ENCODE measurements around the gene RSBN1L. TPM values are rescaled to one million over a fixed set of nuclear protein-coding genes. Genes with fewer than 3 reads are reported as not detected.

RSBN1L gene
- total RNA-seq, 1 experiment from 2014 or later = 33.7 TPM

DNA sequence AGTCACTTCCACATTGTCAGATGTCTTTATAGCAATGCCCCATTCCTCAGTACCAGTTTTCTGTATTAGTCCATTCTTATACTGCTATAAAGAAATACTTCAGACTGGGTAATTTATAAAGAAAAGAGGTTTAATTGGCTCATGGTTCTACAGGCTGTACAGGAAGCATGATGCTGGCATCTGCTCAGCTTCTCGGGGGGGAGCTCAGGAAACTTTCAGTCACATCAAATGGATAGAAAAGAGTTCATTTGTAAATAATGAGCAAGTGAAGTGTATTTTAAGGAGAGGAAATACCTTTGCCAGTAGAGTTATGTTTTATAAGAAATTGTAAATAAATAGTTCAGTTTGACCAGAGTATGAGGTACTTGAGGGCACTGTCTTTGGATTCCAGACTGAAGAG is 51.5 kb downstream of the RSBN1L start:
- no peak overlapping the region for H3K27ac ChIP-seq (ENCODE audit: low read length)
- peaks cover 89% of the 10 kb centered on the region for H3K79me2 ChIP-seq (ENCODE audit: low read length)
- DNase-seq = no peak
- no peak overlapping the region for H3K4me2 ChIP-seq (ENCODE audit: low read depth, low read length, poor library complexity, severe bottlenecking)
- H3K27me3 ChIP-seq (ENCODE audit: low read length) = no peaks in the 10 kb centered on the region
- no peak overlapping the region for H3K9ac ChIP-seq (ENCODE audit: low read length)
- H3K9me3 ChIP-seq (ENCODE audit: low read length) = no peaks in the 10 kb centered on the region
- no peak overlapping the region for H3K4me3 ChIP-seq (ENCODE audit: low read length)
- H2AFZ ChIP-seq (ENCODE audit: low read length) = no peak overlapping the region
- H4K20me1 ChIP-seq (ENCODE audit: insufficient read depth, low read depth, low read length) = no peaks in the 10 kb centered on the region
- peaks cover 8% of the 10 kb centered on the region for H3K36me3 ChIP-seq (ENCODE audit: insufficient read depth, low read length)
- no peaks in the 10 kb centered on the region for H3K9me2 ChIP-seq (replicated peaks; ENCODE audit: insufficient read depth, low read length)
- no peaks in the 10 kb centered on the region for H3K4me1 ChIP-seq (ENCODE audit: low read length)

DNA sequence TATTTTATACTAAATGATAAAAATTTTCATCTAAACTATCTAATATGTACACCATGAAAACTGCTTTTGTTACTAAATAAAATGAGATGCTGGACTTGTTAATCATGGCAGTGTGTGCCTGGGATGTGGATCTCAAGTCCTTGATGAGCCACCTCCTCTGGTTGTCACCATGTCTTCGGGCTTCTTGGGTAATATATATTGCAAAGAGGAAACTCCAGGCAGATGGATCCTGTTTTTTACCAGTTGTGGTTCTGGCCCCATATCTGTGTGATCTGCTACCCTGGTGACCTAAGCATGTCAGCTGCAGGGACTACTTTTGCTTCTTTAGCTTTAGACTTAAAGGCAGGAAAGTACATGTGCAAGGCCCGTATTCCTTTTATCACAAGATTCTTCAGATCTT is 55.8 kb downstream of the RSBN1L start:
- H3K27ac ChIP-seq (ENCODE audit: low read length) = no peak overlapping the region
- H3K9ac ChIP-seq (ENCODE audit: low read length) = no peak overlapping the region
- H4K20me1 ChIP-seq (ENCODE audit: insufficient read depth, low read depth, low read length) = no peaks in the 10 kb centered on the region
- no peak overlapping the region for H3K4me3 ChIP-seq (ENCODE audit: low read length)
- H3K27me3 ChIP-seq (ENCODE audit: low read length) = no peaks in the 10 kb centered on the region
- peaks cover 4% of the 10 kb centered on the region for H3K4me1 ChIP-seq (ENCODE audit: low read length)
- H2AFZ ChIP-seq (ENCODE audit: low read length) = no peak overlapping the region
- DNase-seq = no peak
- no peaks in the 10 kb centered on the region for H3K9me3 ChIP-seq (ENCODE audit: low read length)
- H3K79me2 ChIP-seq (ENCODE audit: low read length) = peaks cover 89% of the 10 kb centered on the region
- H3K36me3 ChIP-seq (ENCODE audit: insufficient read depth, low read length) = peaks cover 6% of the 10 kb centered on the region
- no peaks in the 10 kb centered on the region for H3K9me2 ChIP-seq (replicated peaks; ENCODE audit: insufficient read depth, low read length)
- H3K4me2 ChIP-seq (ENCODE audit: low read depth, low read length, poor library complexity, severe bottlenecking) = no peak overlapping the region

- H3K4me2 ChIP-seq (ENCODE audit: low read depth, low read length, poor library complexity, severe bottlenecking) = no peak overlapping the region
- DNase-seq = no peak
- H3K4me3 ChIP-seq (ENCODE audit: low read length) = no peak overlapping the region
- H3K79me2 ChIP-seq (ENCODE audit: low read length) = peaks cover 89% of the 10 kb centered on the region
- H3K27ac ChIP-seq (ENCODE audit: low read length) = no peak overlapping the region
- no peak overlapping the region for H2AFZ ChIP-seq (ENCODE audit: low read length)
- H3K9me2 ChIP-seq (replicated peaks; ENCODE audit: insufficient read depth, low read length) = no peaks in the 10 kb centered on the region
- H3K27me3 ChIP-seq (ENCODE audit: low read length) = no peaks in the 10 kb centered on the region
- peaks cover 6% of the 10 kb centered on the region for H3K36me3 ChIP-seq (ENCODE audit: insufficient read depth, low read length)
- peaks cover 13% of the 10 kb centered on the region for H3K4me1 ChIP-seq (ENCODE audit: low read length)
- H4K20me1 ChIP-seq (ENCODE audit: insufficient read depth, low read depth, low read length) = no peaks in the 10 kb centered on the region
- no peaks in the 10 kb centered on the region for H3K9me3 ChIP-seq (ENCODE audit: low read length)
- no peak overlapping the region for H3K9ac ChIP-seq (ENCODE audit: low read length)
Measured at GRCh38 chr7:77753173-77753572, 56.9 kb downstream of the RSBN1L start.

- Histone ChIP-seq H3K27me3 (ENCODE audit: low read length) (no peaks in the 10 kb centered on the region), H4K20me1 (ENCODE audit: insufficient read depth, low read depth, low read length) (no peaks in the 10 kb centered on the region), H2AFZ (ENCODE audit: low read length) (no peak overlapping the region), H3K36me3 (ENCODE audit: insufficient read depth, low read length) (no peaks in the 10 kb centered on the region), H3K9me2 (replicated peaks; ENCODE audit: insufficient read depth, low read length) (no peaks in the 10 kb centered on the region), H3K4me2 (ENCODE audit: low read depth, low read length, poor library complexity, severe bottlenecking) (peak overlapping the region; percentile 5), H3K27ac (ENCODE audit: low read length) (peak overlapping the region; percentile 48), H3K9ac (ENCODE audit: low read length) (no peak overlapping the region), H3K4me3 (ENCODE audit: low read length) (no peak overlapping the region), H3K9me3 (ENCODE audit: low read length) (no peaks in the 10 kb centered on the region), H3K79me2 (ENCODE audit: low read length) (peaks cover 91% of the 10 kb centered on the region), H3K4me1 (ENCODE audit: low read length) (peaks cover 54% of the 10 kb centered on the region)
- DNase-seq = no peak
Measured at GRCh38 chr7:77757589-77757988, 61.3 kb downstream of the RSBN1L start.

DNA sequence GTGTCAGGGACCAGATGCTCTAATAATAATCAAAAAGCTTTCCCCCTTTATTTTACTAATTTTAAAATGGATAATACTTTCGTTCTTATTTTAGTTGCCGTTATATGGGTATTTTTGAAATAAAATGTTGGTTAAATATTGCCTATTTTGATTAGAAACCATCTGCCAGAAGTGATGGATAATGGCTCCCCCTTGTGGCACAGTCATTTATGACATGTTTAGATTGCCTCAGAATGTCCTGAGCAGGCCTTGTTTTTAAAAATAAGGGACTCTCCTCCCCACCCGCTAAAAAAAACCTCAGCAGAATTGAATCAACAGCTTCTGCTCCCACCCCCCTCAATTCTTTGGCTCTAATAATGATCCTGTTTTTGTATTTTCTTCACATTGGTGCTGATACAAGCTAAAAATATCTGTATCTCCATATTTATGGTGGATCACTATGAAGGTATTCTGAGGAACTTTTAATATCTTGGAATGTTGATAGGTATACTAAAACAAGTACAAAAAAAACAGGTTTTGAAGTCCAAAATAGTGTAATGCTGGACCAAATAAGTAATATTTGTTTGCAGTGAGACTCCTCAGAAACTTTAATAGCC is 63.1 kb downstream of the RSBN1L start:
- no peaks in the 10 kb centered on the region for H4K20me1 ChIP-seq (ENCODE audit: insufficient read depth, low read depth, low read length)
- no peaks in the 10 kb centered on the region for H3K9me3 ChIP-seq (ENCODE audit: low read length)
- H3K4me2 ChIP-seq (ENCODE audit: low read depth, low read length, poor library complexity, severe bottlenecking) = peak overlapping the region; percentile 53
- peaks cover 66% of the 10 kb centered on the region for H3K4me1 ChIP-seq (ENCODE audit: low read length)
- H2AFZ ChIP-seq (ENCODE audit: low read length) = no peak overlapping the region
- DNase-seq = peak; percentile 91
- peak overlapping the region; percentile 21 for H3K9ac ChIP-seq (ENCODE audit: low read length)
- no peak overlapping the region for H3K4me3 ChIP-seq (ENCODE audit: low read length)
- peaks cover 92% of the 10 kb centered on the region for H3K79me2 ChIP-seq (ENCODE audit: low read length)
- no peaks in the 10 kb centered on the region for H3K27me3 ChIP-seq (ENCODE audit: low read length)
- H3K36me3 ChIP-seq (ENCODE audit: insufficient read depth, low read length) = no peaks in the 10 kb centered on the region
- H3K9me2 ChIP-seq (replicated peaks; ENCODE audit: insufficient read depth, low read length) = no peaks in the 10 kb centered on the region
- peak overlapping the region; percentile 82 for H3K27ac ChIP-seq (ENCODE audit: low read length)

GRCh38 chr7:77760809-77761453 is 64.7 kb downstream of the RSBN1L start:
- H3K27ac ChIP-seq (ENCODE audit: low read length) = peak overlapping the region; percentile 82
- H3K9me3 ChIP-seq (ENCODE audit: low read length) = no peaks in the 10 kb centered on the region
- H2AFZ ChIP-seq (ENCODE audit: low read length) = no peak overlapping the region
- no peaks in the 10 kb centered on the region for H3K27me3 ChIP-seq (ENCODE audit: low read length)
- H3K9ac ChIP-seq (ENCODE audit: low read length) = peak overlapping the region; percentile 4
- DNase-seq = peak; percentile 54
- H3K4me3 ChIP-seq (ENCODE audit: low read length) = peak overlapping the region; percentile 13; the same call in 1 of the 2 replicates
- peak overlapping the region; percentile 53 for H3K4me2 ChIP-seq (ENCODE audit: low read depth, low read length, poor library complexity, severe bottlenecking)
- peaks cover 69% of the 10 kb centered on the region for H3K4me1 ChIP-seq (ENCODE audit: low read length)
- no peaks in the 10 kb centered on the region for H4K20me1 ChIP-seq (ENCODE audit: insufficient read depth, low read depth, low read length)
- H3K9me2 ChIP-seq (replicated peaks; ENCODE audit: insufficient read depth, low read length) = no peaks in the 10 kb centered on the region
- peaks cover 93% of the 10 kb centered on the region for H3K79me2 ChIP-seq (ENCODE audit: low read length)
- no peaks in the 10 kb centered on the region for H3K36me3 ChIP-seq (ENCODE audit: insufficient read depth, low read length)

DNA sequence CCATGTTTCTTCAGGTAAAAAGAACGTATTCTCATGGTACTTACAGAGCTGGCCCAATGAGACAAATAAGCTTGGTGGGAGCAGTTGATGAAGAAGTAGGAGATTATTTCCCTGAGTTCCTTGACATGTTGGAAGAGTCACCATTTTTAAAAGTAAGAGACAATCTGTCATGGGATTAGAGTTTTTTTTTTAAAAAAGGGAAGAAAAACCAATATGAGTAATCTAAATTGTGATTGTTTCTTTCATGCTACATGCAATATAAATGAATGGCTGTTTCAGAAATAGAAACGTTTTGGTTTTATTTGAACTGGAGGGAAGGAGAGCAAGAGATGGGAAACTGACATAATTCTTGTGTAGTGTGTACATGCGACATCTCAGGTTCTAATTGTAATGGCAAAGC is 69.2 kb downstream of the RSBN1L start:
- H2AFZ ChIP-seq (ENCODE audit: low read length) = no peak overlapping the region
- H3K4me1 ChIP-seq (ENCODE audit: low read length) = peaks cover 36% of the 10 kb centered on the region
- no peaks in the 10 kb centered on the region for H3K9me3 ChIP-seq (ENCODE audit: low read length)
- H3K4me3 ChIP-seq (ENCODE audit: low read length) = no peak overlapping the region
- no peaks in the 10 kb centered on the region for H3K27me3 ChIP-seq (ENCODE audit: low read length)
- no peak for DNase-seq
- peaks cover 89% of the 10 kb centered on the region for H3K79me2 ChIP-seq (ENCODE audit: low read length)
- H3K36me3 ChIP-seq (ENCODE audit: insufficient read depth, low read length) = peaks cover 4% of the 10 kb centered on the region; the same call in 1 of the 2 replicates
- H4K20me1 ChIP-seq (ENCODE audit: insufficient read depth, low read depth, low read length) = no peaks in the 10 kb centered on the region
- H3K4me2 ChIP-seq (ENCODE audit: low read depth, low read length, poor library complexity, severe bottlenecking) = no peak overlapping the region
- no peak overlapping the region for H3K9ac ChIP-seq (ENCODE audit: low read length)
- no peak overlapping the region for H3K27ac ChIP-seq (ENCODE audit: low read length)
- no peaks in the 10 kb centered on the region for H3K9me2 ChIP-seq (replicated peaks; ENCODE audit: insufficient read depth, low read length)

DNA sequence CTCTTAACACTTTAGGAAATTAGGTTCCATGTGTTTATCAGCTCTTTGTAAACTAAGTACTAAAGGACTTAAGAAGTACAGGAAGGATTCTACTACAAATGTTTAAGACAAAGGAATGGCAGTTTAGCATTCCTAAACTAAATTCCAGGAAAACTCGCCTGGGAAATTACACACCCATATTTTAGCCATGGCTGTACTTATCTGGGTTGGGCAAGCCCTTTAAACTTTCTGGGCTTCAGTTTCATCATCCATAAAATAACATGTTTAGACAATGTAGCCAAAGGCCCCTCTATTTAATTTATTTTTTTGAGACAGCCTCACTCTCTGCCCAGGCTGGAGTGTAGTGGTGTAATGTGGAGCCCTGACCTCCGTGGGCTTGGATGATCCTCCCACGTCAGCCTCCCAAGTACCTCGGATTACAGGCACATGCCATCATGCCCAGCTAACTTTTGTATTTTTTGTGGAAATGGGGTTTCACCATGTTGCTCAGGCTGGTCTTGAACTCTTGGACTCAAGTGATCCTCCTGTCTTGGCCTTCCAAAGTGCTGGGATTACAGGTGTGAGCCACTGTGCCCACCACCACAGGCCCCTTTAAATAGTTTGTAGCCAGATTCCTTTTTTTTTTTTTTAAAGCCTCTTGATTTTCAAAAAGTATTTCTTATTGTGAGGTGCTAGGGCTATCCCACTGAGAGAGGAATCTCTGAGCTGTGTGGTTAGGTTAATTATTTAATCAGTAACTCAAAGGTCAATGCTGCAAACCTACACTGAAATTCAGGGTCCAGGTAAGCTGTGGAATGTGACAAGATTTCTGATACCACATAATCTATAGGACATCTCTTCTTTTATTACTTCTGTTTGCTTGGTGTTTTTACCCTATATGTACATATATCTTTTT is 69.9 kb downstream of the RSBN1L start:
- Histone ChIP-seq H3K27me3 (ENCODE audit: low read length) (no peaks in the 10 kb centered on the region), H3K4me2 (ENCODE audit: low read depth, low read length, poor library complexity, severe bottlenecking) (no peak overlapping the region)

More for the DNA sequence above, 69.9 kb downstream of the RSBN1L start:
- H3K4me1 ChIP-seq (ENCODE audit: low read length) = peaks cover 29% of the 10 kb centered on the region
- no peaks in the 10 kb centered on the region for H4K20me1 ChIP-seq (ENCODE audit: insufficient read depth, low read depth, low read length)
- peaks cover 85% of the 10 kb centered on the region for H3K79me2 ChIP-seq (ENCODE audit: low read length)
- H3K9ac ChIP-seq (ENCODE audit: low read length) = no peak overlapping the region
- no peaks in the 10 kb centered on the region for H3K9me3 ChIP-seq (ENCODE audit: low read length)
- no peak overlapping the region for H3K4me3 ChIP-seq (ENCODE audit: low read length)
- DNase-seq = no peak
- H3K36me3 ChIP-seq (ENCODE audit: insufficient read depth, low read length) = peaks cover 4% of the 10 kb centered on the region; the same call in 1 of the 2 replicates
- H2AFZ ChIP-seq (ENCODE audit: low read length) = no peak overlapping the region
- no peak overlapping the region for H3K27ac ChIP-seq (ENCODE audit: low read length)
- H3K9me2 ChIP-seq (replicated peaks; ENCODE audit: insufficient read depth, low read length) = no peaks in the 10 kb centered on the region
